HepG2 (cell line): ENCODE data around the gene RP2. TPM values are rescaled to one million over a fixed set of nuclear protein-coding genes. Genes with fewer than 3 reads are reported as not detected.
A peak's percentile ranks its signal among the peaks of the same experiment; 100 is the strongest.

Experiments used
- ADNP ChIP-seq: sonication (generic); formaldehyde crosslinking; IDR thresholded peaks from 2 replicates; pipeline ENCODE4 v1.4.0; 2020; ENCODE audit warnings: missing genetic modification reagents
- ARID5B ChIP-seq: IDR thresholded peaks from 2 replicates; pipeline ENCODE4 v1.4.0; 2020; ENCODE audit warnings: mild to moderate bottlenecking, missing genetic modification reagents
- ASH2L ChIP-seq: fragments of 300-600, 200-600 bp; sonication (generic); IDR thresholded peaks from 2 replicates; pipeline ENCODE4 v1.7.0; 2017; ENCODE audit warnings: low read depth, mild to moderate bottlenecking, moderate library complexity, mixed read lengths, low read length; ENCODE audit not compliant: insufficient read length
- FOXK1 ChIP-seq: sonication (generic); formaldehyde crosslinking; IDR thresholded peaks from 2 replicates; pipeline ENCODE4 v1.4.0; 2020; ENCODE audit warnings: low read depth, missing genetic modification reagents, borderline replicate concordance
- GATAD2A ChIP-seq: IDR thresholded peaks from 2 replicates; pipeline ENCODE4 v1.6.1; 2016
- GMEB2 ChIP-seq: IDR thresholded peaks from 2 replicates; pipeline ENCODE4 v1.6.1; 2016; ENCODE audit warnings: missing biosample characterization, missing genetic modification reagents, low read depth
- HIVEP1 ChIP-seq: sonication (generic); formaldehyde crosslinking; IDR thresholded peaks from 2 replicates; pipeline ENCODE4 v1.4.0; 2020; ENCODE audit warnings: mild to moderate bottlenecking, missing genetic modification reagents
- HMGXB4 ChIP-seq, 2 experiments: sonication (generic) in 1 of 2; formaldehyde crosslinking in 1 of 2; IDR thresholded peaks; 2 replicates each; pipeline versions ENCODE4 v1.4.0 to v1.6.1; 2018 to 2020; ENCODE audit warnings: missing genetic modification reagents in 2 of 2, borderline replicate concordance in 1 of 2, low read depth in 1 of 2, mild to moderate bottlenecking in 1 of 2, missing biosample characterization in 1 of 2
- MXD3 ChIP-seq: IDR thresholded peaks from 2 replicates; pipeline ENCODE4 v1.6.1; 2016; ENCODE audit warnings: mild to moderate bottlenecking, missing biosample characterization, missing genetic modification reagents
- NCOA2 ChIP-seq: sonication (generic); formaldehyde crosslinking; IDR thresholded peaks from 2 replicates; pipeline ENCODE4 v1.8.0; 2022; ENCODE audit warnings: inconsistent platforms
- PITX1 ChIP-seq: sonication (generic); formaldehyde crosslinking; IDR thresholded peaks from 2 replicates; pipeline ENCODE4 v1.5.1; 2020; ENCODE audit warnings: mild to moderate bottlenecking, missing genetic modification reagents
- RXRB ChIP-seq: IDR thresholded peaks from 2 replicates; pipeline ENCODE4 v1.6.1; 2016; ENCODE audit warnings: borderline replicate concordance, missing genetic modification reagents, missing compliant biosample characterization
- TCF12 ChIP-seq, 2 experiments: fragments of 450-650 bp in 1 of 2; sonication (generic) in 1 of 2; formaldehyde crosslinking in 1 of 2; IDR thresholded peaks; 2 replicates each; pipeline versions ENCODE4 v1.6.1 to v1.8.0; 2017 to 2022; ENCODE audit warnings: antibody characterized with exemption in 1 of 2, mild to moderate bottlenecking in 1 of 2, missing genetic modification reagents in 1 of 2, moderate library complexity in 1 of 2
- TCF7 ChIP-seq: sonication (generic); IDR thresholded peaks from 2 replicates; pipeline ENCODE4 v1.6.1; 2016; ENCODE audit warnings: antibody characterized with exemption, low read depth
- ZBTB42 ChIP-seq: sonication (generic); formaldehyde crosslinking; IDR thresholded peaks from 2 replicates; pipeline ENCODE4 v1.5.0; 2020; ENCODE audit warnings: mild to moderate bottlenecking, missing genetic modification reagents
- ZFP41 ChIP-seq: sonication (generic); formaldehyde crosslinking; IDR thresholded peaks from 2 replicates; pipeline ENCODE4 v1.4.0; 2020; ENCODE audit warnings: mild to moderate bottlenecking, missing genetic modification reagents, borderline replicate concordance
- ZKSCAN8 ChIP-seq: IDR thresholded peaks from 2 replicates; pipeline ENCODE4 v1.6.1; 2016; ENCODE audit warnings: borderline replicate concordance, missing genetic modification reagents, missing compliant biosample characterization
- ZNF326 ChIP-seq: sonication (generic); formaldehyde crosslinking; IDR thresholded peaks from 2 replicates; pipeline ENCODE4 v1.4.0; 2020; ENCODE audit warnings: missing genetic modification reagents, borderline replicate concordance
- ZNF432 ChIP-seq: sonication (generic); formaldehyde crosslinking; IDR thresholded peaks from 2 replicates; pipeline ENCODE4 v1.5.0; 2020; ENCODE audit warnings: missing genetic modification reagents, mild to moderate bottlenecking, borderline replicate concordance
- polyA plus RNA-seq, 8 experiments: library from polyadenylated mRNA; depleted of rRNA in 3 of 8; stranded (reverse) in 7 of 8; unstranded in 1 of 8; fragments of >200 nt; fragmentation: Illumina TruSeq in 4 of 8; extraction: Trizol in 4 of 8; gene quantifications; 2 replicates each; pipeline versions ENCODE4 v1.2.1 to v1.2.3, GENCODE V29; 2011 to 2016; ENCODE audit warnings: low read depth in 4 of 8, missing spikeins in 1 of 8, mixed read lengths in 1 of 8; ENCODE audit not compliant: insufficient read depth in 1 of 8
- total RNA-seq, 5 experiments: library from RNA; depleted of rRNA; stranded (reverse); fragments of >200 nt; fragmentation: Illumina TruSeq; extraction: Trizol; gene quantifications; 2 replicates each; pipeline ENCODE4 v1.2.3, GENCODE V29; 2016; ENCODE audit warnings: low read depth in 1 of 5

The RP2 gene
- total and polyA plus RNA-seq, 2 of the 13 experiments (the other 11 are each of a cell fraction or from before 2014, with no cell fraction given): 5.0 to 9.9 TPM

GRCh38 chrX:46860557-46860956 lies 23.7 kb downstream of the RP2 start (continued):
- TF ChIP-seq ZFP41 (CRISPR knock-in tag) (no peak), NCOA2 (CRISPR knock-in tag) (no peak), ASH2L (no peak), ZKSCAN8 (CRISPR knock-in tag) (no peak), TCF7 (peak; percentile 65), FOXK1 (no peak), HIVEP1 (no peak), ZNF432 (CRISPR knock-in tag) (no peak), RXRB (no peak), ZBTB42 (CRISPR knock-in tag) (no peak), TCF12 (IDR thresholded peaks at IDR 0.05) (no peak), TCF12 (CRISPR knock-in tag; IDR thresholded peaks at IDR 0.05) (no peak), GMEB2 (CRISPR knock-in tag) (no peak), GATAD2A (CRISPR knock-in tag) (peak; percentile 72), ZNF326 (CRISPR knock-in tag) (no peak), ARID5B (CRISPR knock-in tag) (peak; percentile 68), PITX1 (CRISPR knock-in tag) (peak; percentile 73; the same call in 1 of the 2 replicates), HMGXB4 (CRISPR knock-in tag; IDR thresholded peaks at IDR 0.05; ENCODE audit: borderline replicate concordance in 1 of 2, low read depth in 1 of 2) (no peak), MXD3 (no peak), ADNP (CRISPR knock-in tag) (no peak)
